Measurements from ENCODE around the gene EHMT1.
"Not testable (repeated sequence)": the region's sequence is repeated elsewhere in the genome, so short reads cannot be mapped to it uniquely, and the experiment has no call there.

The EHMT1 gene

GRCh38 chr9:137838576-137838975 lies 219.8 kb downstream of the EHMT1 start:
- DNase-seq (ENCODE audit: low read depth in 3 of 3, low spot score in 1 of 3), result no peak

- DNase-seq (ENCODE audit: low read depth in 3 of 3, low spot score in 1 of 3), result no peak
Observed at GRCh38 chr9:137843355-137843754, 224.6 kb downstream of the EHMT1 start.

- no peak for DNase-seq (ENCODE audit: low read depth in 3 of 3, low spot score in 1 of 3)
Observed at GRCh38 chr9:137851516-137852267, 232.9 kb downstream of the EHMT1 start.

- DNase-seq (ENCODE audit: low read depth in 3 of 3, low spot score in 1 of 3), result no peak
Observed at GRCh38 chr9:137853392-137853995, 234.7 kb downstream of the EHMT1 start.

GRCh38 chr9:137860361-137860760 lies 241.6 kb downstream of the EHMT1 start:
- no peak for DNase-seq (ENCODE audit: low read depth in 3 of 3, low spot score in 1 of 3)

- no peak for DNase-seq (ENCODE audit: low read depth in 3 of 3, low spot score in 1 of 3)
Observed at GRCh38 chr9:137865581-137866145, 246.9 kb downstream of the EHMT1 start.

GRCh38 chr9:137866226-137867141 lies 247.7 kb downstream of the EHMT1 start:
- no peak for DNase-seq (ENCODE audit: low read depth in 3 of 3, low spot score in 1 of 3)

- no peak for DNase-seq (ENCODE audit: low read depth in 3 of 3, low spot score in 1 of 3)
Observed at GRCh38 chr9:137870432-137870831, 251.6 kb downstream of the EHMT1 start.

GRCh38 chr9:137872296-137872695 lies 253.5 kb downstream of the EHMT1 start:
- no peak for DNase-seq (ENCODE audit: low read depth in 3 of 3, low spot score in 1 of 3)

GRCh38 chr9:137873408-137873807 lies 254.6 kb downstream of the EHMT1 start:
- no peak for DNase-seq (ENCODE audit: low read depth in 3 of 3, low spot score in 1 of 3)

- DNase-seq (ENCODE audit: low read depth in 3 of 3, low spot score in 1 of 3), result no peak
Observed at GRCh38 chr9:137873858-137874362, 255.1 kb downstream of the EHMT1 start.

- DNase-seq (ENCODE audit: low read depth in 3 of 3, low spot score in 1 of 3), result no peak
Observed at GRCh38 chr9:137875354-137875753, 256.5 kb downstream of the EHMT1 start.

- DNase-seq (ENCODE audit: low read depth in 3 of 3, low spot score in 1 of 3), result no peak
Observed at GRCh38 chr9:137875846-137876245, 257.0 kb downstream of the EHMT1 start.

GRCh38 chr9:137876269-137876668 lies 257.5 kb downstream of the EHMT1 start:
- no peak for DNase-seq (ENCODE audit: low read depth in 3 of 3, low spot score in 1 of 3)

GRCh38 chr9:137876781-137877386 lies 258.1 kb downstream of the EHMT1 start:
- DNase-seq (ENCODE audit: low read depth in 3 of 3, low spot score in 1 of 3), result no peak

- DNase-seq (ENCODE audit: low read depth in 3 of 3, low spot score in 1 of 3), result not testable (repeated sequence)
Observed at GRCh38 chr9:137877506-137878122, 258.8 kb downstream of the EHMT1 start, which contains the start of gene CACNA1B. TSS of gene CACNA1B (plus strand) at chr9:137877782. CDS start at chr9:137877934, 152 bp downstream.

- no peak for DNase-seq (ENCODE audit: low read depth in 3 of 3, low spot score in 1 of 3)
Observed at GRCh38 chr9:137878146-137878941, 259.5 kb downstream of the EHMT1 start.

GRCh38 chr9:137879052-137879451 lies 260.2 kb downstream of the EHMT1 start:
- no peak for DNase-seq (ENCODE audit: low read depth in 3 of 3, low spot score in 1 of 3)

GRCh38 chr9:137879566-137880150 lies 260.9 kb downstream of the EHMT1 start:
- no peak for DNase-seq (ENCODE audit: low read depth in 3 of 3, low spot score in 1 of 3)
